BJ (cell line): ENCODE results near the gene AXIN2. TPM values are rescaled to one million over a fixed set of nuclear protein-coding genes. Genes with fewer than 3 reads are reported as not detected.

Experiments
- CTCF ChIA-PET: fragments of 350-600 bp; formaldehyde crosslinking; extraction: SDS; loops from one replicate; lab custom pipeline; 2021; ENCODE audit warnings: antibody characterized with exemption, inconsistent platforms; lab: Yijun Ruan, JAX
- POLR2A ChIA-PET: fragments of 300-600 bp; sonication (Branson Sonifier 250); formaldehyde crosslinking; extraction: SDS; loops from one replicate; lab custom pipeline; 2021; ENCODE audit warnings: antibody characterized with exemption; lab: Charles Lee
- DNase-seq: peaks from one replicate; pipeline ENCODE4 v3.0.0-alpha.2; 2011; ENCODE audit warnings: low read depth
- H3K27me3 ChIP-seq: 2 replicates; pipeline ENCODE4 v1.6.0; 2011; ENCODE audit warnings: low read length; ENCODE audit not compliant: control insufficient read depth, insufficient read depth
- H3K36me3 ChIP-seq: 2 replicates; pipeline ENCODE4 v1.5.1; 2011; ENCODE audit warnings: low read length; ENCODE audit not compliant: control insufficient read depth, insufficient read depth
- H3K4me3 ChIP-seq: 2 replicates; pipeline ENCODE4 v1.5.1; 2011; ENCODE audit warnings: low read depth, mild to moderate bottlenecking, control low read depth, low read length
- CTCF ChIP-seq: IDR thresholded peaks from 2 replicates; pipeline ENCODE4 v1.5.1; 2011; ENCODE audit warnings: low read depth, mild to moderate bottlenecking, control low read depth, inconsistent platforms, low read length, moderate library complexity; ENCODE audit not compliant: insufficient read depth
- polyA plus RNA-seq: library from polyadenylated mRNA; depleted of rRNA; stranded (reverse); fragments of >200 nt; gene quantifications from 2 replicates; pipeline ENCODE4 v1.2.3, GENCODE V29; 2011

AXIN2 gene
- polyA plus RNA-seq, 1 experiment = 1.3 TPM

DNA sequence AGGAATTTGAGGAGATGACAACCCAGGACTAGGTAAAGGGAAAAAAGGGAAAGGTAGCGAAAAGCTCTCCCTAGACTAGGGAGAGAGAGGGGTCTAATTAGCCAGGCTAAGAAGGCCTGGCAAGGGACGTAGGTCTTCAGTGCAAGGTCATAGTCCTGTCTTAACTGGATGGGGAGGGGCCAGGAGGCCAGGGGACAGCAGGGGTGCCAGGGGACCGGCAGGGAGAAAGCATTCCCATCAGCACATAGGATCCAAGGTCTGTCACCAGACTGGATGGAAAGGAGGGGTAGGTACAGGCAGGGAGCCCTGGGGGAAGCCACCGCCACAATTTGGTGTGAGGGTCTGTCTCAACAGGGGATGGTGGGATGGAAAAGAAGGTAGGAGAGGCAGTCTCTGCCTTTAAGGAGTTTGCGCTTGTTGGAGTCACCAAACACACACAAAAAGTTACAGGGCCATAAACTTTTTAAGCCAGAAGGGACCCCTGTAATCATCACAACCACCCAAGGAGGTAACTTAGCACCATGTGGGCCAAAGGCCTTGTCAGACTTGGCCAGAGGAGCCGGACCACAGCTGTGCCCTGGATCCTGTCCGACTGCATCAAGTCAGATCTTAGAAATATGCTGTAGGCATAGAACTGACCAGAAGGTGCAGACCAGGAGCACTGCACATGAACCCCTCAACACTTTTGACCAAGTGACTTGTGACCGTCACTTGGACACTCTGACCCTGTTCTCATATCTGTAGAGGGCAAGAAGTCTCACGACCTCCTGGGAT, 10.0 kb downstream of the AXIN2 start:
- no peak for TF ChIP-seq CTCF
- Histone ChIP-seq H3K4me3 (no peak overlapping the region), H3K36me3 (no peaks in the 10 kb centered on the region), H3K27me3 (no peaks in the 10 kb centered on the region)
- DNase-seq = no peak
- POLR2A ChIA-PET = no interaction called here
- CTCF ChIA-PET = no interaction called here

DNA sequence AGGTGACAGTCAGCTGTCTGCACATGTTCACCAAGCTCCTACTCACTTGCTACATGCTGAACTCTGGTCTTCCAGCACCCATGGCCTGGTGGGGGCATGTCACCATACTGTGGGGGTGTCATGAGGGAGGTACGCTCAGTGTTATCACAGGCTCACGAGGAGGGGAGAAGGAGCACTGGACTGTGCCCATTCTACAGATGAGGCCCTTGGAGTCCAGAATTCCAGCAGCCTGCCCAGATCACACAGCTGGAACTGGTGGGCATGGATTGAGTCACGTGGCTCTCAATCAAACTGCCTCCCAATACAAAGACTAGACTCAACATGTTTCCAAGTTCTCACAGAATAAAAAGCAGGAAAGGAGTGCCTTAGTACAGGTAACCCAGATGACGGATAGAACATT, 10.7 kb downstream of the AXIN2 start:
- Histone ChIP-seq H3K36me3 (no peaks in the 10 kb centered on the region), H3K27me3 (no peaks in the 10 kb centered on the region), H3K4me3 (no peak overlapping the region)
- no peak for TF ChIP-seq CTCF
- no peak for DNase-seq
- POLR2A ChIA-PET = no interaction called here
- CTCF ChIA-PET = interaction anchor here (1.4 to 1.8 kb wide), 2 partner anchors 19 to 256 kb away, joined by 4 read pairs; no protein-coding TSS in a partner anchor

DNA sequence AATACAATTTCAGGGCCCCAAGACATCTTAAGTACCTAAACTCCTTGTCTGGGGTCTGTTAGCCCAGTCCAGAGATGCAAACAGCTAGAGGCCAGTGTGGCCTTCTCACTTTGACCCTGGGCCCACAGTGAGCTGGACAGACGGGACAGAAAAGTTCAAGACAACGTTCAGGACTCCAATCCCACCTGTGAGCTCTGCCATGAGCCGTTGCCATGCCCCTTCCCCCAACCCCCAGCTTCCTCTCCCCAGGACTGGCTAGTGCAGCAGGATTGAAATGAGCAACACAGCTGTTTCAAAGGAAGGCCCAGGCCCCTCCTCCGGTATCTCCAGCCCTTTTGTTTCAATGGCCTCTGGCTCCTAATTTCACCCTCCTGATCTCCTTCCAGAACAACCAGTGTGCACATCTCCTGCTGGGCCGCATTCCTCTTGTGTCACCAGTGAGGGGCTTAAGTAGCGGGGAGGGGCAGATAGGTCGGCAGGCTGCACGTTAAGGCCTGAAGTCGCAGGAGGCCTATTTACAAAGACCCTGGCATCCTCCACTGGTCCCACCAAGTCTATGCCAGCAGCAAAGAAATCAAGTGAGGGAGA, 11.3 kb downstream of the AXIN2 start:
- CTCF ChIA-PET = interaction anchor here (1.4 to 1.8 kb wide), 2 partner anchors 18 to 256 kb away, joined by 4 read pairs; no protein-coding TSS in a partner anchor
- no peaks in the 10 kb centered on the region for H3K36me3 ChIP-seq
- POLR2A ChIA-PET = no interaction called here
- no peak for DNase-seq
- TF ChIP-seq CTCF = no peak
- H3K4me3 ChIP-seq = no peak overlapping the region
- H3K27me3 ChIP-seq = no peaks in the 10 kb centered on the region

GRCh38 chr17:65548269-65548969, 13.0 kb downstream of the AXIN2 start:
- Histone ChIP-seq H3K36me3 (no peaks in the 10 kb centered on the region), H3K4me3 (no peak overlapping the region), H3K27me3 (no peaks in the 10 kb centered on the region)
- ChIA-PET POLR2A (no interaction called here), CTCF (interaction anchor here (0.6 kb wide), 1 partner anchor 268 kb away, joined by 3 read pairs; no protein-coding TSS in a partner anchor)
- TF ChIP-seq CTCF = no peak
- DNase-seq = no peak

GRCh38 chr17:65547253-65547670, 14.2 kb downstream of the AXIN2 start:
- ChIA-PET CTCF (no interaction called here), POLR2A (no interaction called here)
- no peak for DNase-seq
- Histone ChIP-seq H3K27me3 (no peaks in the 10 kb centered on the region), H3K4me3 (no peak overlapping the region), H3K36me3 (no peaks in the 10 kb centered on the region)
- no peak for TF ChIP-seq CTCF
